ENCODE results near the gene SAMD11. TPM values are rescaled to one million over a fixed set of nuclear protein-coding genes. Genes with fewer than 3 reads are reported as not detected.
"Not testable (repeated sequence)": the region's sequence is repeated elsewhere in the genome, so short reads cannot be mapped to it uniquely, and the experiment has no call there.

Gene SAMD11
- total RNA-seq, 1 donor = 1.6 TPM

DNA sequence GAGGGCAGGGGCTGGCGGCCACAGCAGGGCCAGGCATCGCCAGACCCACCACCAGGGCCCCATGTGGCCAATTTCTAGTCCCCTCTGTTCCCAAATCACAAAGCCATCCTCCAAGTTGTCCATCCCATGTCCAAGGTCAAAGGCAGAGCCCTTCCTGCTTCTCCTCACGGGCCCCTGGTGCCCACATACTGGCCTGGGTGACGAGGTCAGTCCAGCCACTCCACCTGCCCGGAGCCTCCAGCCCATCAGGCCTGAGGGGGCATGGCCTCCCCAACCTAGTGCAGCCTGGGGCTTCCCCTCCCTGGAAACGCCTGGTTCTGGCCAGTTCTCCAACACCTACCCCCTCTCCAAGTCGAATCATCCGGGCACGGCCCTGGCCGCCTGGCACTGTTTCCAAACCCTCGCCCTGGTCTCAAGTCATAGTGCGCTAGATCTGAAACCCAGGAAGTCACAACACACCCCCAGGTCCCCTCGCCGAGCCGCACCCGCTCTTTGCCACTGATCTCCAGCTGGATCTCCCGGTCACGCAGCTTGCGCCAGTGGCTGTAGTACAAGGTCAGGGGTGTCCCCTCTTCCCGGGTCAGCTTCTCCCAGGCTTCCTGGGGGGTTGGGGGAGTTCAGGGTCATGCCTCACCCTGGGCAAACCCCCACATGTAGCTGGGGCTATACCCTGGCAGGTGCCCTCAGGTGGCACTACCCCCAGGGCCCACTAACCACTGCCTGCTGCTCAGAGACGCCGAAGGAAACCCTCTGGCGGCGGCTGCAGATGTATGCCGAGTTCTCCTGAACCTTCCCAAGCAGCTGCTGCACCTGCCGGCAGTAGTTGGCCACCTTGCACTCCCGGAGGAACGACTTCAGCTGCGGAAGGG, 22.2 kb downstream of the SAMD11 start:
- TF ChIP-seq, protein P1, sequence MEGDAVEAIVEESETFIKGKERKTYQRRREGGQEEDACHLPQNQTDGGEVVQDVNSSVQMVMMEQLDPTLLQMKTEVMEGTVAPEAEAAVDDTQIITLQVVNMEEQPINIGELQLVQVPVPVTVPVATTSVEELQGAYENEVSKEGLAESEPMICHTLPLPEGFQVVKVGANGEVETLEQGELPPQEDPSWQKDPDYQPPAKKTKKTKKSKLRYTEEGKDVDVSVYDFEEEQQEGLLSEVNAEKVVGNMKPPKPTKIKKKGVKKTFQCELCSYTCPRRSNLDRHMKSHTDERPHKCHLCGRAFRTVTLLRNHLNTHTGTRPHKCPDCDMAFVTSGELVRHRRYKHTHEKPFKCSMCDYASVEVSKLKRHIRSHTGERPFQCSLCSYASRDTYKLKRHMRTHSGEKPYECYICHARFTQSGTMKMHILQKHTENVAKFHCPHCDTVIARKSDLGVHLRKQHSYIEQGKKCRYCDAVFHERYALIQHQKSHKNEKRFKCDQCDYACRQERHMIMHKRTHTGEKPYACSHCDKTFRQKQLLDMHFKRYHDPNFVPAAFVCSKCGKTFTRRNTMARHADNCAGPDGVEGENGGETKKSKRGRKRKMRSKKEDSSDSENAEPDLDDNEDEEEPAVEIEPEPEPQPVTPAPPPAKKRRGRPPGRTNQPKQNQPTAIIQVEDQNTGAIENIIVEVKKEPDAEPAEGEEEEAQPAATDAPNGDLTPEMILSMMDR (IDR thresholded peaks at IDR 0.05; ENCODE audit: insufficient read depth, low read length) = no peak
- DNase-seq (ENCODE audit: low read depth) = no peak
- no peak overlapping the region for H3K4me3 ChIP-seq (ENCODE audit: low read depth, low read length)

GRCh38 chr1:946811-947210, 23.1 kb downstream of the SAMD11 start:
- DNase-seq (ENCODE audit: low read depth); H3K4me3 ChIP-seq (ENCODE audit: low read depth, low read length): not testable (repeated sequence)

DNA sequence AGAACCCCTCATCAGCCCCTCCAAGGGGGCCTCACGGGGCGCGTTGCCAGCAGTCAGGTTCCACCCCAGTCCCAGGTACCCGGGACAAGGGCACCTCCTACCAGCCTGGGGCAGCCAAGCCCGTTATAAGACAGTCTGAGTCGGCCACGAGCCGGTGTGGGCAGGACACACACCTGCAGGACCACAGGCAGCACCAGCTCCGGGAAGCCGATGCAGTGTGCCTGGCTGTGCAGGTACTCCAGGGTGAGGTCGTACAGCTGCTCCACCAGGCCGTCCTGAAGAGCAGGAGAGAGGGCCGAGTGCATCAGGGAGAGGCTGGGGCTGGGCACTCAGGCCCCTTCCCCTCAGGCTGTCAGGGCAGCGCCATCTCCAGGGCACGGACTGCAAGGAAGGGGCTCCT, 24.2 kb downstream of the SAMD11 start:
- no peak overlapping the region for H3K4me3 ChIP-seq (ENCODE audit: low read depth, low read length)
- TF ChIP-seq, protein P1 (IDR thresholded peaks at IDR 0.05; ENCODE audit: insufficient read depth, low read length) = no peak
- no peak for DNase-seq (ENCODE audit: low read depth)

GRCh38 chr1:950268-950667, 26.5 kb downstream of the SAMD11 start:
- TF ChIP-seq, protein P1 (IDR thresholded peaks at IDR 0.05; ENCODE audit: insufficient read depth, low read length) = no peak
- no peak overlapping the region for H3K4me3 ChIP-seq (ENCODE audit: low read depth, low read length)
- DNase-seq (ENCODE audit: low read depth) = no peak

GRCh38 chr1:950881-951280, 27.2 kb downstream of the SAMD11 start:
- DNase-seq (ENCODE audit: low read depth) = no peak
- no peak overlapping the region for H3K4me3 ChIP-seq (ENCODE audit: low read depth, low read length)
- TF ChIP-seq, protein P1 (IDR thresholded peaks at IDR 0.05; ENCODE audit: insufficient read depth, low read length) = no peak

DNA sequence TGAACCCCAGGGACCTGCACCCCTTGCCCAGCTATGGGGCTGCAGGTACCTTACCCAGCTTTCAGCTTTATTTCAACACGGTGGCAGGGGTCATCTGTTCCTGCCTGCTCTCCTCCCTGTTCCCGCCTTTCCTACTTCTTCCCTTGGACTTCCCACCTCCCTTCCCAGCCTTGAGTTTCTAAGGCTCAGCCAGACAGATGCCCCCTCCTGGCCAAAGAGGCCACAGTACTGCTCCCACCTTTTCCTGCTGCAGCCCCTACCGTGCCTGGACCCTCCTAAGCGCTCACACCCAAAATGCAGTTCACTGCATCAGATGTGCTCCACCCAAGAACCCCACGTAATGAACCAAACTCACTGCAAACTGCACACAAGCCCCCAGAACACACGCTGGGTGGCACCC, 27.6 kb downstream of the SAMD11 start:
- no peak overlapping the region for H3K4me3 ChIP-seq (ENCODE audit: low read depth, low read length)
- TF ChIP-seq, protein P1 (IDR thresholded peaks at IDR 0.05; ENCODE audit: insufficient read depth, low read length) = peak; percentile 40
- no peak for DNase-seq (ENCODE audit: low read depth)

GRCh38 chr1:952201-952600, 28.5 kb downstream of the SAMD11 start:
- no peak for DNase-seq (ENCODE audit: low read depth)
- TF ChIP-seq, protein P1 (IDR thresholded peaks at IDR 0.05; ENCODE audit: insufficient read depth, low read length) = no peak
- no peak overlapping the region for H3K4me3 ChIP-seq (ENCODE audit: low read depth, low read length)
